T-helper 1 cell (primary cell): ENCODE data around the gene SLC9A3.
"Not testable (repeated sequence)": the region's sequence is repeated elsewhere in the genome, so short reads cannot be mapped to it uniquely, and the experiment has no call there.

ENCODE experiments used
- DNase-seq, 5 donors: peaks; one replicate each; pipeline ENCODE4 v3.0.0-alpha.2; 2012 to 2020

SLC9A3 gene

GRCh38 chr5:525916-526315 is 1.7 kb upstream of the SLC9A3 start:
- no peak for DNase-seq

- no peak for DNase-seq
Measured at GRCh38 chr5:524973-525761, 918 bp upstream of the SLC9A3 start.

GRCh38 chr5:523441-524222 is 617 bp downstream of the SLC9A3 start:
- DNase-seq: no peak

GRCh38 chr5:522899-523440 is 1.3 kb downstream of the SLC9A3 start:
- no peak for DNase-seq

- no peak for DNase-seq
Measured at GRCh38 chr5:522116-522515, 2.1 kb downstream of the SLC9A3 start.

- DNase-seq: no peak
Measured at GRCh38 chr5:521680-522079, 2.6 kb downstream of the SLC9A3 start.

GRCh38 chr5:520850-521226 is 3.4 kb downstream of the SLC9A3 start:
- no peak for DNase-seq

- no peak for DNase-seq
Measured at GRCh38 chr5:520196-520849, 3.9 kb downstream of the SLC9A3 start.

GRCh38 chr5:518721-519120 is 5.5 kb downstream of the SLC9A3 start:
- DNase-seq: no peak

GRCh38 chr5:517535-518100 is 6.6 kb downstream of the SLC9A3 start:
- no peak for DNase-seq

GRCh38 chr5:516980-517379 is 7.3 kb downstream of the SLC9A3 start:
- DNase-seq: no peak

- no peak for DNase-seq
Measured at GRCh38 chr5:516338-516925, 7.8 kb downstream of the SLC9A3 start.

GRCh38 chr5:515273-515836 is 8.9 kb downstream of the SLC9A3 start:
- no peak for DNase-seq

GRCh38 chr5:514673-515072 is 9.6 kb downstream of the SLC9A3 start:
- no peak for DNase-seq

GRCh38 chr5:514101-514485 is 10.2 kb downstream of the SLC9A3 start:
- no peak for DNase-seq

GRCh38 chr5:513216-514100 is 10.8 kb downstream of the SLC9A3 start:
- DNase-seq: no peak

GRCh38 chr5:511476-511875 is 12.8 kb downstream of the SLC9A3 start:
- DNase-seq: no peak

GRCh38 chr5:510521-510920 is 13.7 kb downstream of the SLC9A3 start:
- DNase-seq: no peak

GRCh38 chr5:509611-510185 is 14.6 kb downstream of the SLC9A3 start:
- DNase-seq: no peak

- not testable (repeated sequence) for DNase-seq
Measured at GRCh38 chr5:507986-508575, 16.2 kb downstream of the SLC9A3 start.
